ENCODE data around the gene COL6A3.

GRCh38 chr2:237287872-237288271, 126.1 kb downstream of the COL6A3 start:
- TF ChIP-seq INSM2 (tag by site-specific recombination; IDR thresholded peaks at IDR 0.05) (no peak), CTCF (tag by site-specific recombination; IDR thresholded peaks at IDR 0.05) (no peak), ZNF776 (tag by site-specific recombination; IDR thresholded peaks at IDR 0.05; ENCODE audit: borderline replicate concordance) (no peak), ZNF747 (tag by site-specific recombination; IDR thresholded peaks at IDR 0.05) (no peak), RBAK (tag by site-specific recombination; IDR thresholded peaks at IDR 0.05) (no peak), ZSCAN18 (tag by site-specific recombination; IDR thresholded peaks at IDR 0.05) (no peak), ZNF341 (tag by site-specific recombination; IDR thresholded peaks at IDR 0.05; ENCODE audit: low read depth) (no peak)
